HEK293T (cell line): ENCODE results near the gene MFN1.

Experiments used
- CTBP1 ChIP-seq: fragments of 450-650 bp; IDR thresholded peaks from 2 replicates; pipeline ENCODE4 v1.6.1; 2016; ENCODE audit warnings: borderline replicate concordance
- ELF4 ChIP-seq: fragments of 450-650 bp; IDR thresholded peaks from 2 replicates; pipeline ENCODE4 v1.6.1; 2017; ENCODE audit warnings: antibody characterized with exemption
- FOXK2 ChIP-seq: fragments of 450-650 bp; IDR thresholded peaks from 2 replicates; pipeline ENCODE4 v1.6.1; 2016; ENCODE audit warnings: mild to moderate bottlenecking
- FOXM1 ChIP-seq: fragments of 450-650 bp; IDR thresholded peaks from 2 replicates; pipeline ENCODE4 v1.6.1; 2017; ENCODE audit warnings: mild to moderate bottlenecking, borderline replicate concordance
- HDGF ChIP-seq: fragments of 450-650 bp; IDR thresholded peaks from 2 replicates; pipeline ENCODE4 v1.6.1; 2017; ENCODE audit warnings: antibody characterized with exemption, borderline replicate concordance
- LEF1 ChIP-seq: fragments of 450-650 bp; IDR thresholded peaks from 2 replicates; pipeline ENCODE4 v1.6.1; 2017; ENCODE audit warnings: mild to moderate bottlenecking, borderline replicate concordance
- NFRKB ChIP-seq: fragments of 450-650 bp; IDR thresholded peaks from 2 replicates; pipeline ENCODE4 v1.6.1; 2016; ENCODE audit warnings: mild to moderate bottlenecking, moderate library complexity
- SP1 ChIP-seq: fragments of 450-650 bp; IDR thresholded peaks from 2 replicates; pipeline ENCODE4 v1.6.1; 2017
- SUZ12 ChIP-seq: fragments of 450-650 bp; IDR thresholded peaks from 2 replicates; pipeline ENCODE4 v1.6.1; 2016; ENCODE audit warnings: mild to moderate bottlenecking
- TARDBP ChIP-seq: fragments of 450-650 bp; IDR thresholded peaks from 2 replicates; pipeline ENCODE4 v1.6.1; 2016
- ZNF384 ChIP-seq: fragments of 450-650 bp; IDR thresholded peaks from 2 replicates; pipeline ENCODE4 v1.6.1; 2016

- TF ChIP-seq FOXK2 (no peak), CTBP1 (no peak), SP1 (no peak), HDGF (no peak), ELF4 (no peak), SUZ12 (no peak), FOXM1 (no peak), ZNF384 (no peak), LEF1 (no peak), TARDBP (no peak), NFRKB (no peak)
Measured at GRCh38 chr3:179332240-179332639, 15.3 kb upstream of the MFN1 start.
